GM23338 (cell line): ENCODE measurements around the gene FILIP1L. TPM values are rescaled to one million over a fixed set of nuclear protein-coding genes. Genes with fewer than 3 reads are reported as not detected.

Experiments
- ATAC-seq: fragments of 200-7000 bp; cut with Tn5 transposase; 3 replicates; pipeline ENCODE4 v1.9.1; 2020
- DNase-seq: peaks from one replicate; pipeline ENCODE4 v3.0.0-alpha.2; 2015; ENCODE audit warnings: low spot score
- H2AFZ ChIP-seq: fragments of 200-600 bp; sonication (generic); 2 replicates; pipeline ENCODE4 v1.8.0; 2016; ENCODE audit warnings: antibody characterized with exemption, mild to moderate bottlenecking, moderate library complexity
- H3F3A ChIP-seq: fragments of 200-600 bp; sonication (generic); replicated peaks from 2 replicates; pipeline ENCODE4 v1.8.0; 2017; ENCODE audit warnings: antibody characterized with exemption, mixed run types, low read depth
- H3K27ac ChIP-seq: fragments of 200-600 bp; sonication (generic); 2 replicates; pipeline ENCODE4 v1.6.1; 2016; ENCODE audit warnings: low read depth
- H3K27me3 ChIP-seq: fragments of 200-600 bp; sonication (generic); 2 replicates; pipeline ENCODE4 v1.8.0; 2016; ENCODE audit warnings: mild to moderate bottlenecking, mixed run types, moderate library complexity; ENCODE audit not compliant: insufficient read depth
- H3K36me3 ChIP-seq: fragments of 200-600 bp; sonication (generic); 2 replicates; pipeline ENCODE4 v1.8.0; 2016; ENCODE audit warnings: mild to moderate bottlenecking; ENCODE audit not compliant: insufficient read depth
- H3K4me1 ChIP-seq: fragments of 200-600 bp; sonication (generic); 2 replicates; pipeline ENCODE4 v1.8.0; 2016; ENCODE audit warnings: mild to moderate bottlenecking, moderate library complexity; ENCODE audit not compliant: insufficient read depth
- H3K4me2 ChIP-seq: fragments of 200-600 bp; sonication (generic); 2 replicates; pipeline ENCODE4 v1.7.1; 2017; ENCODE audit warnings: mixed run types
- H3K4me3 ChIP-seq: fragments of 200-600 bp; sonication (generic); 2 replicates; pipeline ENCODE4 v1.6.1; 2016; ENCODE audit warnings: mixed run types
- H3K79me2 ChIP-seq: fragments of 200-600 bp; sonication (generic); replicated peaks from 2 replicates; pipeline ENCODE4 v1.8.0; 2017; ENCODE audit warnings: mild to moderate bottlenecking; ENCODE audit not compliant: insufficient read depth
- H3K9me2 ChIP-seq: fragments of 200-600 bp; sonication (generic); 2 replicates; pipeline ENCODE4 v1.8.0; 2017; ENCODE audit not compliant: insufficient read depth
- H4K20me1 ChIP-seq: fragments of 200-600 bp; sonication (generic); replicated peaks from 2 replicates; pipeline ENCODE4 v1.8.0; 2017; ENCODE audit warnings: mild to moderate bottlenecking; ENCODE audit not compliant: insufficient read depth
- H3K27ac Mint-ChIP-seq: 2 replicates; pipeline ENCODE4 v1.8.0; 2020; ENCODE audit warnings: inconsistent platforms, mild to moderate bottlenecking, moderate library complexity, mixed read lengths
- H3K27me3 Mint-ChIP-seq: 3 replicates; pipeline ENCODE4 v1.8.0; 2022; ENCODE audit warnings: low read depth, mild to moderate bottlenecking, moderate library complexity, mixed read lengths, inconsistent platforms; ENCODE audit not compliant: insufficient read depth, poor library complexity
- H3K36me3 Mint-ChIP-seq: 3 replicates; pipeline ENCODE4 v1.8.0; 2021; ENCODE audit warnings: low read depth, mild to moderate bottlenecking, inconsistent platforms, moderate library complexity, mixed read lengths
- H3K4me1 Mint-ChIP-seq: 3 replicates; pipeline ENCODE4 v1.8.0; 2020; ENCODE audit warnings: mild to moderate bottlenecking, inconsistent platforms, mixed read lengths
- H3K4me3 Mint-ChIP-seq: 3 replicates; pipeline ENCODE4 v1.8.0; 2021; ENCODE audit warnings: moderate library complexity, mild to moderate bottlenecking, inconsistent platforms, mixed read lengths
- H3K9me3 Mint-ChIP-seq: 3 replicates; pipeline ENCODE4 v1.8.0; 2020; ENCODE audit warnings: moderate library complexity, mild to moderate bottlenecking, inconsistent platforms, mixed read lengths
- EZH2 ChIP-seq: fragments of 200-600 bp; sonication (generic); IDR thresholded peaks from one replicate; pipeline ENCODE4 v1.8.0; 2017; ENCODE audit warnings: antibody characterized with exemption, mild to moderate bottlenecking, low read depth; ENCODE audit not compliant: unreplicated experiment
- POLR2AphosphoS5 ChIP-seq: IDR thresholded peaks from 2 replicates; pipeline ENCODE4 v1.6.1; 2016; ENCODE audit warnings: antibody characterized with exemption, low read depth
- STAT1 ChIP-seq: IDR thresholded peaks from one replicate; pipeline ENCODE4 v1.6.1; 2016; ENCODE audit warnings: antibody characterized with exemption; ENCODE audit not compliant: unreplicated experiment
- ZNF114 ChIP-seq: fragments of 250-450 bp; sonication (Bioruptor Pico); IDR thresholded peaks from 2 replicates; pipeline ENCODE4 v1.5.0; 2020; ENCODE audit warnings: mild to moderate bottlenecking, moderate library complexity
- ZNF462 ChIP-seq: fragments of 250-450 bp; sonication (Bioruptor Pico); IDR thresholded peaks from 2 replicates; pipeline ENCODE4 v1.5.0; 2020; ENCODE audit warnings: mild to moderate bottlenecking, moderate library complexity
- polyA plus RNA-seq: library from polyadenylated mRNA; unstranded; fragments of >200 nt; fragmentation: Nextera tagmentation; extraction: Ambion mirVana; gene quantifications from 2 replicates; pipeline ENCODE4 v1.2.1, GENCODE V29; 2016
- total RNA-seq: library from RNA; depleted of rRNA; stranded (reverse); fragments of >200 nt; shearing (Covaris generic); gene quantifications from 2 replicates; pipeline ENCODE4 v1.2.3, GENCODE V29; 2014

FILIP1L gene
- total and polyA plus RNA-seq, 2 experiments from 2014 or later: 1.6 TPM; not detected in 1

- Mint-ChIP-seq H3K9me3 (no peaks in the 10 kb centered on the region), H3K4me1 (peaks cover 25% of the 10 kb centered on the region), H3K36me3 (no peaks in the 10 kb centered on the region), H3K27ac (no peak overlapping the region), H3K27me3 (no peaks in the 10 kb centered on the region), H3K4me3 (no peak overlapping the region)
- no peak for ATAC-seq
- Histone ChIP-seq H3K27ac (no peak overlapping the region), H3K27me3 (no peaks in the 10 kb centered on the region), H3K36me3 (no peaks in the 10 kb centered on the region), H4K20me1 (no peaks in the 10 kb centered on the region), H3K4me1 (peaks cover 20% of the 10 kb centered on the region), H3K9me2 (no peaks in the 10 kb centered on the region), H3K4me3 (no peak overlapping the region), H3K4me2 (no peak overlapping the region), H3K79me2 (no peaks in the 10 kb centered on the region), H3F3A (no peaks in the 10 kb centered on the region; the same call in 1 of the 2 replicates), H2AFZ (no peak overlapping the region)
- TF ChIP-seq POLR2AphosphoS5: no peak
- TF ChIP-seq EZH2: no peak
- no peak for TF ChIP-seq ZNF462 (CRISPR knock-in tag)
- TF ChIP-seq STAT1: no peak
- TF ChIP-seq ZNF114 (CRISPR knock-in tag): no peak
- DNase-seq: no peak
Measured at GRCh38 chr3:100076731-100077529, 37.4 kb downstream of the FILIP1L start.
